HG03159 (cell line): ENCODE data around the gene HABP4.

ENCODE experiments used
- ATAC-seq: cut with Tn5 transposase; IDR thresholded peaks from one replicate; pipeline ENCODE4 v1.9.1; 2021; ENCODE audit warnings: mild to moderate bottlenecking, moderate library complexity; ENCODE audit not compliant: unreplicated experiment

HABP4 gene

GRCh38 chr9:96514108-96514799 is 64.3 kb downstream of the HABP4 start:
- no peak for ATAC-seq

- no peak for ATAC-seq
Observed at GRCh38 chr9:96514800-96515158, 64.8 kb downstream of the HABP4 start.

- ATAC-seq = no peak
Observed at GRCh38 chr9:96515621-96516470, 65.9 kb downstream of the HABP4 start.

GRCh38 chr9:96519095-96519494 is 69.1 kb downstream of the HABP4 start:
- ATAC-seq = no peak

- no peak for ATAC-seq
Observed at GRCh38 chr9:96519787-96520186, 69.8 kb downstream of the HABP4 start.

- ATAC-seq = no peak
Observed at GRCh38 chr9:96522366-96522765, 72.4 kb downstream of the HABP4 start.

- ATAC-seq = no peak
Observed at GRCh38 chr9:96523374-96523773, 73.4 kb downstream of the HABP4 start.

- ATAC-seq = no peak
Observed at GRCh38 chr9:96524045-96524444, 74.1 kb downstream of the HABP4 start.

- no peak for ATAC-seq
Observed at GRCh38 chr9:96524764-96525163, 74.8 kb downstream of the HABP4 start.

- no peak for ATAC-seq
Observed at GRCh38 chr9:96532173-96532572, 82.2 kb downstream of the HABP4 start.

GRCh38 chr9:96540106-96540505 is 90.1 kb downstream of the HABP4 start:
- no peak for ATAC-seq
